Measurements from ENCODE around the gene RNF121. TPM values are rescaled to one million over a fixed set of nuclear protein-coding genes. Genes with fewer than 3 reads are reported as not detected.
"Not testable (repeated sequence)": the region's sequence is repeated elsewhere in the genome, so short reads cannot be mapped to it uniquely, and the experiment has no call there.

RNF121 gene
- total RNA-seq: 45.2 TPM

DNA sequence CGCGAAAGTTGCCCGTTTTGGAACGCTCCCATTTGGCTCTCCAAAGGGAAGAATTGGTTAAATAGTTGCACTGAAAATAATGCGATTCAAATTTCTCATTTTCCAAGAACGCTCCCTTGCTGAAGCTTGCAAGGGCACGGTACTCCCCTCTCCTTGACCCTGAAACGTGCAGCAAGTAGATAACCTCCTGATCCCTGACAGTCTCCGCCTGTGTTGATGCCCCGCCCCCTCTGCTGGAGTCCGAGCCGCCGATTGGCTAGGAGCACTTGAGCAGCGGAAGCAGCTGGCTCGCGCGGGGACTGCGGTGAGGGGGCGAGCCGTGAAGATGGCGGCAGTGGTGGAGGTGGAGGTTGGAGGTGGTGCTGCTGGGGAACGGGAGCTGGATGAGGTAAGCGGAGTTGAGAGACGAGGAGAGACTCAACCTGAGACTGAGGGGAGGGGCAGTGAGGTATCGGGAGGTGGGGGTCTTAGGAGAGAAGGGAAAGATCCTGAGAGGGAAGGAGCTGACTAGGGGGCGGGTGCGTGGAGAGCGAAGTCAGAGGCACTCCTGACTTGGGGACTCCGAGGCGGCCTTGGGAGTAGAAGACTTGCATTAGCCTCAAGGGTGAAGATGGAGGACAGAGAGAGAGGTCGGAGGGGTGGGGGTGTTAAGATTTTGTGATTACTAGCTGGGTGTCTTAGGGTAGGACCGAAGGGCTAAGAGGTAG is at the start of gene RNF121:
Gene RNF121, plus strand, starts transcription at position 310 of the 707 bp plus-strand sequence. Its CDS starts 16 bp downstream, at position 326.
- peak; percentile 98 for DNase-seq (ENCODE audit: low spot score)

DNA sequence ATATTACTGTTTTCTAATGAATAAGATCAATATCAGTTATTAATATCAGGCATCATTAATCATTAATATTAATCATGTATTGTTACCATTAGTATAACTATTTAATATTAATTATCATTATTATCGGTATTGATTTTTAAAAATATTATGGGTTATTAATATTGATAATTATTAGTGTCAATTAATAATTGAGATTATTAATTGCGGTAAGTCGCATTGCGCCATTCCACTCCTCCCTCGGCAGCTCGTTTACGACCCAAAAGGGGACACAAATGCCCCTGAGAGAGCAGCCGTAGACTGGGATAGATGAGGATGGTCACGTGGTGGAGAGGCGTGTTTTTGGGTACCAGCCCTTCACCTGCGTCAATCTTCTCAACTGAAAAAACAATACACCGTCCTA is 43.0 kb upstream of the RNF121 start:
- not testable (repeated sequence) for DNase-seq (ENCODE audit: low spot score)

DNA sequence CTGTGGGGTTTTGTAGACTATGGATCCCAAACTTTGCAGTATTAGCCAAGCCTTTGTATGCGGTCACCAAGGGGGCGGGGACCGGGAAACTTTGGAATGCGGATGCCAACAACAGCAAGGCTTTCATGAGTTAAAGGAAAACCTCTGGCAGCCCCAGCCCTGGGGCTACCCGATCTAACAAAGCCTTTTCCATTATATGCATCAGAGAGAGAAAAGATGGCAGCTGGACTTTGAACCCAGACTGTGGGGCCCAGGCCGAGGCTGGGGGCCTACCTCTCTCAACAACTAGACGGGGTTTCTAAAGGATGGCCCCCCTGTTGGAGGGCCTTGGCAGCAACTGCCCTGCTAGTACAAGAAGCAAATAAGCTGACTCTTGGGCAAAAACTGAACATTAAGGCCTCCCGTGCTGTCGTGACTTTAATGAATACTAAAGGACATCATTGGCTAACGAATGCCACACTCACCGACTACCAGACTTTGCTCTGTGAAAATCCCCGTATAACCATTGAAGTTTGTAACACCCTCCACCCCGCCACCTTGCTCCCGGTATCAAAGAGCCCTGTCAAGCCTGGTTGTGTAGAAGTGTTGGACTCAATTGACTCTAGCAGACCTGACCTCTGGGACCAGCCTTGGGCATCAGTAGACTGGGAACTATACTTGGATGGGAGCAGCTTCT is 40.4 kb upstream of the RNF121 start:
- not testable (repeated sequence) for DNase-seq (ENCODE audit: low spot score)

DNA sequence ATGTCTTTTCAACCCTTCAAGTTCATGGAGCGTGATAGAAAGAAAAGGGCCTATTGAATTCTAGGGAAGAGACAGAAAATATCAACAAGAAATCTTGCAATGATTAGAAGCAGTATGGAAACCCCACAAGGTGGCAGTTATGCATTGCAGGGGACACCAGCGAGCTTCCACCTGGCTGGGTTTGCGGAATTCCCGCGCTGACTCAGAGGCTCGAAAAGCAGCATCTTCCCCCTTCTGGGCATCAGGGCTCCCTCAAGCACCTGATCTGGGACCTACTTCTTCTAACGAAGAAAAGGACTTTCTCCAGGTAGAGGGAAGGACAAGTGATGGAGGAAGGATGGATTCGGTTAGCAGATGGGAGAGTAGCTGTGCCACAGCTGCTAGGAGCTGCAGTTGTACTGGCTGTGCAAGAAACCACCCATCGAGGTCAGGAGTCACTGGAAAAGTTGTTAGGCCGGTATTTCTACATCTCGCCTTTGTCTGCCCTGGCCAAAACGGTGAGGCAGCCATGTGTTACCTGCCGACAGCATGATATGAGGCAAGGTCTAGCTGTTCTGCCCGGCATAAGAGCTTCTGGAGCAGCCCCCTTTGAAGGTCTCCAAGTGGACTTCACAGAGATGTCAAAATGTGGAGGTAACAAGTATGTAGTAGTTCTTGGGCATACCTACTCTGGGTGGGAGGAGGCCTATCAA is 39.5 kb upstream of the RNF121 start:
- DNase-seq (ENCODE audit: low spot score): not testable (repeated sequence)

DNA sequence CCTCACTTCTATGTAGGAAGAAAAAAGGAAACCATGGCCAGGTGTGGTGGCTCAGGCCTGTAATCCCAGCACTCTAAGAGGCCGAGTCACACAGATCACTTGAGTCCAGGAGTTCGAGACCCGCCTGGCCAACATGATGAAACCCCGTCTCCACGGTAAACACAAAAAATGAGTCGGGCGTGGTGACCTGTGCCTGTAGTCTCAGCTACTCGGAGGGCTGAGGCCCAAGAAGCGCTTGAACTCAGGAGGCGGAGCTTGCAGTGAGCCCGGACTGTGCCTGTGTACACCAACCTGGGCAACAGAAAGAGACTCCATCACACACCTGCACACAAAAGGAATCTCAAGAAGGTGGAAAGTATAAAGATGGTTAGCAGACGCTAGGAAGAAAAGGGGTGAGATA is 32.9 kb upstream of the RNF121 start:
- no peak for DNase-seq (ENCODE audit: low spot score)

DNA sequence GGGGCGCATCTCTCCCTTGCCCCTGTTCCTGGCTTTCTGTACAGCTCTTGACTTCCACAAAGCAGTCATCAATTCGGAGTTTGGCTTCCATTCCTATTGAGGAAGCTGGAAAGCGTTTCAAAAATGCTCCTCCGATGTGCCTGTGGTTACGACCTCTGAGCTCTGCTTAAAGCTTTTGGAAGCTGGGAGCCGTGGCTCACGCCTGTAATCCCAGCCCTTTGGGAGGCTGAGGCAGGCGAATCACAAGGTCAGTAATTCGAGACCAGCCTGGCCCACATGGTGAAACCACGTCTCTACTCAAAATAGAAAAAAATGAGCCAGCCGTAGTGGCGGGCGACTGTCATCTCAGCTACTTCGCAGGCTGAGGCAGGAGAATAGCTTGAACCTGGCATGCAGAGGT is 27.7 kb upstream of the RNF121 start:
- not testable (repeated sequence) for DNase-seq (ENCODE audit: low spot score)

DNA sequence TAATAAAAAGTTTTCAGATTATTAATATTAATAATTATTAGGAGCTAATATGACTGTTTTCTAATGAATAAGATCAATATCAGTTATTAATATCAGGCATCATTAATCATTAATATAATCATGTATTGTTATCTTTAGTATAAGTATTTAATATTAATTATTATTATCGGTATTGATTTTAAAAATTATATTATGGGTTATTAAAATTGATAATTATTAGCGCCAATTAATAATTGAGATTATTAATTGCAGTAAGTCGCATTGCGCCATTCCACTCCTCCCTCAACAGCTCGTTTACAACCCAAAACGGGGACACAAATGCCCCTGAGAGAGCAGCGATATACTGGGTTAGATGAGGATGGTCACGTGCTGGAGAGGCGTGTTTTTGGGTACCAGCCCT is 20.6 kb upstream of the RNF121 start:
- DNase-seq (ENCODE audit: low spot score): no peak

DNA sequence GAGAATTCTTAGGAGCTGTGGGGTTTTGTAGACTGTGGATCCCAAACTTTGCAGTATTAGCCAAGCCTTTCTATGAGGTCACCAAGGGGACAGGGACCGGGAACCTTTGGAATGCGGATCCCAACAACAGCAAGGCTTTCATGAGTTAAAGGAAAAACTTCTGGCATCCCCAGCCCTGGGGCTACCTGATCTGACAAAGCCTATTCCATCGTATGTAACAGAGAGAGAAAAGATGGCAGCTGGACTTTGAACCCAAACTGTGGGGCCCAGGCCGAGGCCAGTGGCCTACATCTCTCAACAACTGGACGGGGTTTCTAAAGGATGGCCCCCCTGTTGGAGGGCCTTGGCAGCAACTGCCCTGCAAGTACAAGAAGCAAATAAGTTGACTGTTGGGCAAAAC is 18.1 kb upstream of the RNF121 start:
- DNase-seq (ENCODE audit: low spot score): not testable (repeated sequence)

DNA sequence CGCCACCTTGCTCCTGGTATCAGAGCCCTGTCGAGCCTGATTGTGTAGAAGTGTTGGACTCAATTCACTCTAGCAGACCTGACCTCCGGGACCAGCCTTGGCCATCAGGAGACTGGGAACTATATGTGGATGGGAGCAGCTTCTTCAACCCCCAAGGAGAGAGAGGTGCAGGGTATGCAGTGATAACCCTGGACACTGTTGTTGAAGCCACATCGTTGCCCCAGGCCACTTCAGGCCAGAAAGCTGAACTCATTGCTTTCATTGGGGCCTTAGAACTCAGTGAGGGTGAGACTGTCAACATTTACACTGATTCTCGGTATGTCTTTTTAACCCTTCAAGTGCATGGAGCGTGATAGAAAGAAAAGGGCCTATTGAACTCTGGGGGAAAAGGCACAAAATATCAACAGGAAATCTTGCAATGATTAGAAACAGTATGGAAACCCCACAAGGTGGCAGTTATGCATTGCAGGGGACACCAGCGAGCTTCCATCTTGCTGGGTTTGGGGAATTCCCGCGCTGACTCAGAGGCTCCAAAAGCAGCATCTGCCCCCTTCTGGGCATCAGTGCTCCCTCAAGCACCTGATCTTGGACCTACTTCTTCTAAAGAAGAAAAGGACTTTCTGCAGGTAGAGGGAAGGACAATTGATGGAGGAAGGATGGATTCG is 17.4 kb upstream of the RNF121 start:
- DNase-seq (ENCODE audit: low spot score): not testable (repeated sequence)

DNA sequence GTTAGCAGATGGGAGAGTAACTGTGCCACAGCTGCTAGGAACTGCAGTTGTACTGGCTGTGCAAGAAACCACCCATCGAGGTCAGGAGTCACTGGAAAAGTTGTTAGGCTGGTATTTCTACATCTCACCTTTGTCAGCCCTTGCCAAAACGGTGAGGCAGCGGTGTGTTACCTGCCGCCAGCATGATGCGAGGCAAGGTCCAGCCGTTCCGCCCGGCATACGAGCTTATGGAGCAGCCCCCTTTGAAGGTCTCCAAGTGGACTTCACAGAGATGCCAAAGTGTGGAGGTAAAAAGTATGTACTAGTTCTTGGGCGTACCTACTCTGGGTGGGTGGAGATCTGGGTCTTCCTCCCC is 16.9 kb upstream of the RNF121 start:
- peak; percentile 55 for DNase-seq (ENCODE audit: low spot score)

DNA sequence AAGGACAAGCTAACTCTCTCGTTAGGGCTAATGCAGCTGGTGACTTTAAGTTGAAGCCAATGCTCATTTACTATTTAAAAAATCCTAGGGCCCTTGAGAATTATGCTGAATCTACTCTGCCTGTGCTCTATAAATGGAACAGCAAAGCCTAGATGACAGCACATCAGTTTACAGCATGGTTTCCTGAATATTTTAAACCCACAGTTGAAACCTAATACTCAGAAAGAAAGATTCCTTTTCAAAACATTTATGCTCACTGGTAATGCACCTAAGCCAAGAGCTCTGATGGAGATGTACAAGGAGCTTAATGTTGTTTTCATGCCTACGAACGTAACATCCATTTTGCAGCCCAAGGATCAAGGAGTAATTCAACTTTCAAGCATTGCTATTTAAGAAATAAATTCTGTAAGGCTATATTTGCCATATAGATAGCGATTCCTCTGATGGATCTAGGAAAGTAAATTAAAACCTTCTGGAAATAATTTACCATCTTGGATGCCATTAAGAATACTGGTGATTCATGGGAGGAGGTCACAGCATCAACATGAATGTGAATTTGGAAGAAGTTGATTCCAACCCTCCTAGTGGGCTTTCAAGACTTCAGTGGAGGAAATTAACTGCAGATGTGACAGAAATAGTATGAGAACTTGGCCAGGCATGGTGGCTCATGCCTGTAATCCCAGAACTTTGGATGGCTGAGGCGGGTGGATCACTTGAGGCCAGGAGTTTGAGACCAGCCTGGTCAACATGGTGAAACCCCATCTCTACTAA is 14.9 kb upstream of the RNF121 start:
- no peak for DNase-seq (ENCODE audit: low spot score)

DNA sequence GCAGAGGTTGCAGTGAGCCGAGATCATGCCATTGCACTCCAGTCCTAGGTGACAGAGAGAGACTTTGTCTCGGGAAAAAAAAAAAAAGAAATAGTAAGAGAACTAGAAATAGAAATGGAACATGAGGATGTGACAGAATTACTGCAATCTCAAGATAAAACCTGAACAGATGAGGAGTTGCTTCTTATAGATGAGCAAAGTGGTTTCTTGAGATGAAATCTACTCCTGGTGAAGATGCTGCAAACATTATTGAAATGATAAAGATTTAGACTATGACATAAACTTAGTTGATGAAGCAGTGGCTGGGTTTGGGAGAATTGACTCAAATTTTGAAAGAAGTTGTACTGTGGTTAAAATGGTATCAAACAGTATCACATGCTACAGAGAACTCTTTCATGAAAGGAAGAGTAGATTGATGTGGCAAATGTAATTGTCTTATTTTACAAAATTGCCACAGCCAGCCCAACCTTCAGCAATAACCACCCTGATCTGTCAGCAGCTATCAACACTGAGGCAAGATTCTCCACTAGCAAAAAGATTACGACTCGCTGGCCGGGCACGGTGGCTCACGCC is 14.1 kb upstream of the RNF121 start:
- no peak for DNase-seq (ENCODE audit: low spot score)

DNA sequence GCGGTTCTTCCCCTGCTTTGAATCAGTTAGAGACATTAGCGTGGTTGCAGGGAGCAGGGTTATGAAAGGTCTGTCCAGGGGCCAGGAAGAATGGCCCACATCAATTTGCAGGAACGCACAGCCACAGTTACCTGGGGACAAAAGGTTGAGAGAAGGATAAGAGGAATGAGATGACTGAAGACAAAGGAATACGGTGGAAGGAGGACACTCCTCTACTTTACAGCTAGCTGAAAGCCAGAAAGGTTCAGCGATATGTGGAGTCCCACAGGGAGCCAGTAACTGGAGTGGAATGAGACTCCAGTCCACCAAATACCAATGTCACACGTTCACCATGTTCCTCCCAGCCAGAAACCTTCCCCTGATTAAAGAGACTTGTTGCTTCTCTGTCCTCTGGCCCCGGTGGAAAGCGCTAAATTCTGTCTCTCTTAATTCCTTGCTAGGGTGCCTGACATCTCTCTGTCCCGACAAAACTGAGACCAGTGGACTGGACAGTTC is 11.2 kb upstream of the RNF121 start:
- no peak for DNase-seq (ENCODE audit: low spot score)

DNA sequence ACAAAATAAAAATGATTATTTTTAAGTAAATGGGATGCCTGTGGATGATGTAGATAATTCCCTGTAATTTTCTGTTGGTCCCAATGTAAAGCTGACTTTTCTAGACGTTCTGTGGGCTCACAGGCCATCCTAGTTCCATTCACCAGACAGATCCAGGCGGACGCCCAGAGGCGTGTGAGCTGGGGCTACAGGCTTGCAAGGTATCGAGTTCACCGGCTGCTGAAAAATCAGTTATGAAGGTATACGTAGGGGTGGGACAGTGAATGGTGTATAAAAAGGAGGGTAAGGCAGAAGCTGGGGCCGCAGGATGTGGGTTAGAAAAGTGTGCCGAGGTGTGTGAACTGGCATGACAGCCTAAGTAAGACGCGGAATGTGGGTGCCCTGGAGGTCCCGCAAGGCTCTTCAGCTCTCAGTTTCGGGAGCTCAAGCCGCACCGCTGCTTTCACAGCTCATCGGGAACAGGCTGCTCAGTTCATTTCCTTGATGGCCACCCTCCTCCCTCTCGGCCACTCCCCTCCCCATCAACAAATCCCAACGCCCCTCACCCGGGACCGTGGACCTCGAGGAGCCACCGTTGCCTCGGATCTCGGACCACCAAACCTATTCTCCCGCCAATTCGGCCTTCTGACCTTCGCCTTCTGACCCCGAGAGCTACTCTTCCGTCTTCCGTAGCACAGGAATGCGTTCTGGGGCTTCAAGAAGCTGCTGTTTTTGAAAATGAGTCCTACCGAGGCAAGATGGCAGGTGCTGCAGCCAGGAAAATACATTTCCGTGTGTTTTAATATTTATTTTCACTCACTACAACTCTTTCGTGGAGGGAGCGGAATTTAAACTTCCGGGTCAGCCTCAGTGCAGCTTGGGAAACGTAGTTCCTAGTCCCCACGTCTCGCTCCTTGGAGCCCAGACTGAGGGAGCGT is 768 bp upstream of the RNF121 start, which contains the start of gene XNDC1N:
Gene XNDC1N, minus strand, starts transcription at position 775 of the 917 bp plus-strand sequence. CDS start 5,241 bp downstream, outside the sequence.
- peak; percentile 57 for DNase-seq (ENCODE audit: low spot score)

DNA sequence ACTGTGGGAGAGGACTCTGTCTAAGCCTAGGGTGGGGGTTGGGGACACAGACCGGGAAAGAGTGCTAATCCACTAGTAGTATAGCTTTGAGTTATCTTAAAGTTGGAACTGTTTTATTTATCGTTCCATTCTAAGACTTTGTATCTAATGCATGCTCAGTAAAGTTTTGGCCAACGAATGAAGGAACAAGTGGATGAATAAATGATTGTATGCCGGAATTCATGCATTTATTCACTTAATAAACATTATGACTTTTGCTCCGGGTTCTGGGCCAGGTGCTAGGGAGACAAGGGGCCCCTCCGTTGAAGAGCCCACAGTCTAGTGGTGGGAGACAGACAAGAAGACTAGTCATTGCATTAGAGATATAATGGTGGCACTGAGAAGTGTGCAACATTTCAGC is 645 bp downstream of the RNF121 start:
- DNase-seq (ENCODE audit: low spot score): no peak

DNA sequence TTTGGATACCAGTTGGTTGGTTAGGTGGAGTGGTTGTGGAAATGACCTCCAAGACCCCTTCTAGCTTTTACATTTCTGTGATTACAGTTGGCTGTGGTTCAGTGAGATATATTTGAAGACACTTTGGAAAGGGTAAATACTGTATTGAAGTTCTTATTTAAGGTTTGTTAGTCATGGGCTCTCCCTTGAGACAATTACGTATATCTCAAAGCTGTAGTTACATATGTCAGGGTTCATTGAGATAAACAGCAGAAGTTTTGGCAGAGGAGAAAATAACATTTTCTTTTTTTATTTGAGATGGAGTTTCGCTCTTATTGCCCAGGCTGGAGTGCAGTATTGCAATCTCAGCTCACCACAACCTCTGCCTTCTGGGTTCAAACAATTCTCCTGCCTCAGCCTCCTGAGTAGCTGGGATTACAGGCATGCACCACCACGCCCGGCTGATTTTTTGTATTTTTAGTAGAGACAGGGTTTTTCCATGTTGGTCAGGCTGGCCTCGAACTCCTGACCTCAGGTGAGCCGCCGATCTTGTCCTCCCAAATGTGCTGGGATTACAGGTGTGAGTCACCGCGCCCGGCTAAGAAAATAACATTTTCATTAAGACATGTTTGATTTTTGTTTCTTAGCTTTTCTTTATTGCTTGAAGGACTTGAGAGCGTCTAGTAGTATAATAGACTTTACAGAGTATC is 1.9 kb downstream of the RNF121 start:
- no peak for DNase-seq (ENCODE audit: low spot score)

DNA sequence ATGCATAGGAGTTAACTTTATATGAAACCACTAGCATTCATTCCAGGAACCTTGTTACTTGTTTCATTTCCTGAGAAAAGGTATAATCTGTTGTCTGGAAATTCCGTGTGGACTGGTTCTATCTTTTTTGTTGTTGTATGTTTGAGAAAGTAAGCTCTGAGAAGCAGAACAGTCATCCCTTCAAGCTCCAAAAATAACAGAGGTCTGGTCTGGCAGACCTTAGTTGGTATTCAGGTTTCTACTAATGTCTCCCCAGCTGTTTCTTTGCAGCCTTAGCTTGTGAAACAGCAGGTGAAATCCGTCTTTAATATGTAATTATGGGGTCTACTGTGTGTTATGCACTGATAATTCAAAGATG is 2.4 kb downstream of the RNF121 start:
- no peak for DNase-seq (ENCODE audit: low spot score)

DNA sequence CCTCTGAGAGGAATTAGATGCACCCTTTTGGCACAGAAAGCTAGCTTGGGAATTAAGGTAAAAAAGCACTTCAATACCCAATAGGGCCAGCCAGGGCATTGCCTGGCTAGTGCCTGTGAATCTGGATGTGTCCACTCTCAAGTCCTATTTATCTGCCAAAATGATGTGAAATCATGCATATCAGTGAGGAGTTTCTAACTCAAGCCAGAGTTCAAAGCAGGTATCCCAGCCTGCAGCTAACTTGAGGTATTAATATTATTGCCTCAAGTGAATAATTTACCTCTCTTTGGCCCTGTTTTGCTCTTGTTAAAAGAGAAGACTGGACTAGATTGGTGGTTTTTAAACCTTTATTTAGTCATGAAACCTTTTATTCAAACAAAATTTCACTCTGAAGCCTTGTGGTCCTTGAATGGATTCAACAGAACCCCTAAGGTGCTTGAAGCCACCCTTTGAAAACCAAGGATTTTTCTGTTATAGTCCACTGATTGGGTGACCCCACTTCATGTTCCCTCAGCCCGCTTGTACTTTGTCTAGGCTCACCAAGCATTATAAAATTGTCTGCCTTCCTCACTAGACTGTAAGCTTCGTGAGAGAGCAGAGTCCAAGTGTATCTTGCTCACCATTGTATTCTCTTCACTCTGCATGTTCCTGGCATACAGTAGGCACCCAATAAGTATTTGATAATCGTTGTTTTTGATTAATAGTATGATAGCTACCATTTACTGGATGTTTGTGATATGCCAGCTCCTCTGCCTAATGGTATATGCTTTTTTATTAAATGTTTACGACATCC is 4.5 kb downstream of the RNF121 start:
- DNase-seq (ENCODE audit: low spot score): no peak
